Gastroesophageal sphincter (tissue), 4 donors: Measurements from ENCODE around the gene PTPRN2. TPM values are rescaled to one million over a fixed set of nuclear protein-coding genes. Genes with fewer than 3 reads are reported as not detected.

Source experiments
- ATAC-seq: fragments of 150-250 bp; one replicate; pipeline ENCODE4 v1.9.1; 2016; ENCODE audit warnings: mild to moderate bottlenecking, moderate library complexity
- H3K27ac ChIP-seq, 4 donors: fragments of 200-600 bp; sonication (generic) in 3 of 4; 1 replicate in 3 of 4; 2 replicates in 1 of 4; pipeline ENCODE4 v1.5.1; 2016 to 2019
- H3K27me3 ChIP-seq: fragments of 200-600 bp; sonication (generic); one replicate; pipeline ENCODE4 v1.5.1; 2019
- H3K36me3 ChIP-seq, 2 donors: fragments of 200-600 bp; sonication (generic); one replicate each; pipeline ENCODE4 v1.5.1; 2019; ENCODE audit warnings: control low read depth in 1 of 2
- H3K4me1 ChIP-seq, 3 donors: fragments of 200-600 bp; sonication (generic); 1 replicate in 2 of 3; 2 replicates in 1 of 3; pipeline ENCODE4 v1.5.1; 2016 to 2019; ENCODE audit warnings: control low read depth in 2 of 3
- H3K4me3 ChIP-seq, 2 donors: fragments of 200-600 bp; sonication (generic); one replicate each; pipeline ENCODE4 v1.5.1; 2019; ENCODE audit warnings: mild to moderate bottlenecking in 1 of 2, moderate library complexity in 1 of 2
- H3K9me3 ChIP-seq, 3 donors: fragments of 200-600 bp; sonication (generic); one replicate each; pipeline ENCODE4 v1.5.1; 2017 to 2019; ENCODE audit warnings: control low read depth in 2 of 3
- EP300 ChIP-seq: sonication (generic); formaldehyde crosslinking; IDR thresholded peaks from one replicate; pipeline ENCODE4 v1.6.1; 2017; ENCODE audit warnings: antibody characterized with exemption, mild to moderate bottlenecking
- POLR2A ChIP-seq, 2 donors: fragments of 450-650 bp; IDR thresholded peaks; one replicate each; pipeline ENCODE4 v1.6.1; 2017; ENCODE audit warnings: antibody characterized with exemption in 2 of 2, mild to moderate bottlenecking in 2 of 2, moderate library complexity in 1 of 2
- POLR2AphosphoS5 ChIP-seq: sonication (generic); formaldehyde crosslinking; IDR thresholded peaks from one replicate; pipeline ENCODE4 v1.6.1; 2017; ENCODE audit warnings: antibody characterized with exemption
- WGBS, 2 donors: methylation state at CpG; one replicate each; pipeline ENCODE4 v1.1.5; 2018; ENCODE audit warnings: low coverage in 1 of 2; 5-methylcytosine and 5-hydroxymethylcytosine counted together
- total RNA-seq, 4 donors: library from RNA; depleted of rRNA; stranded (reverse); fragments of >200 nt; gene quantifications; one replicate each; pipeline ENCODE4 v1.1.0, GENCODE V29; 2016
- TF ChIP-seq, protein P1 (sequence below), 4 experiments: fragments of 200-600 bp in 2 of 4; fragments of 450-650 bp in 2 of 4; sonication (generic) in 1 of 4; IDR thresholded peaks; one replicate each; pipeline ENCODE4 v1.5.1; 2017 to 2019; ENCODE audit warnings: antibody characterized with exemption in 4 of 4, mild to moderate bottlenecking in 2 of 4, moderate library complexity in 2 of 4

Gene PTPRN2
- total RNA-seq, 4 donors from 2014 or later = 1.7 to 4.7 (median 3.3) TPM

- 82 to 92% methylated on average over 5 to 6 of the region's 6 CpGs for WGBS, 2 donors
- Histone ChIP-seq H3K27me3 (no peaks in the 10 kb centered on the region), H3K36me3 (no peaks in the 10 kb centered on the region), H3K4me3 (no peak overlapping the region), H3K9me3 (no peaks in the 10 kb centered on the region), H3K4me1 (no peaks in the 10 kb centered on the region), H3K27ac (no peak overlapping the region)
- no peak for ATAC-seq
- TF ChIP-seq, protein P1, sequence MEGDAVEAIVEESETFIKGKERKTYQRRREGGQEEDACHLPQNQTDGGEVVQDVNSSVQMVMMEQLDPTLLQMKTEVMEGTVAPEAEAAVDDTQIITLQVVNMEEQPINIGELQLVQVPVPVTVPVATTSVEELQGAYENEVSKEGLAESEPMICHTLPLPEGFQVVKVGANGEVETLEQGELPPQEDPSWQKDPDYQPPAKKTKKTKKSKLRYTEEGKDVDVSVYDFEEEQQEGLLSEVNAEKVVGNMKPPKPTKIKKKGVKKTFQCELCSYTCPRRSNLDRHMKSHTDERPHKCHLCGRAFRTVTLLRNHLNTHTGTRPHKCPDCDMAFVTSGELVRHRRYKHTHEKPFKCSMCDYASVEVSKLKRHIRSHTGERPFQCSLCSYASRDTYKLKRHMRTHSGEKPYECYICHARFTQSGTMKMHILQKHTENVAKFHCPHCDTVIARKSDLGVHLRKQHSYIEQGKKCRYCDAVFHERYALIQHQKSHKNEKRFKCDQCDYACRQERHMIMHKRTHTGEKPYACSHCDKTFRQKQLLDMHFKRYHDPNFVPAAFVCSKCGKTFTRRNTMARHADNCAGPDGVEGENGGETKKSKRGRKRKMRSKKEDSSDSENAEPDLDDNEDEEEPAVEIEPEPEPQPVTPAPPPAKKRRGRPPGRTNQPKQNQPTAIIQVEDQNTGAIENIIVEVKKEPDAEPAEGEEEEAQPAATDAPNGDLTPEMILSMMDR (IDR thresholded peaks at IDR 0.05) = no peak
- TF ChIP-seq POLR2AphosphoS5 = no peak
- TF ChIP-seq POLR2A (IDR thresholded peaks at IDR 0.05) = no peak
- no peak for TF ChIP-seq EP300
Measured at GRCh38 chr7:158620839-158621441, 33.3 kb upstream of the PTPRN2 start.

GRCh38 chr7:158620418-158620817 is 32.8 kb upstream of the PTPRN2 start:
- WGBS, 2 donors = 97 to 100% methylated on average over 5 of the region's 5 CpGs
- H3K4me1 ChIP-seq = no peaks in the 10 kb centered on the region
- H3K4me3 ChIP-seq = no peak overlapping the region
- H3K27me3 ChIP-seq = no peaks in the 10 kb centered on the region
- H3K9me3 ChIP-seq = no peaks in the 10 kb centered on the region
- ATAC-seq = no peak
- TF ChIP-seq POLR2AphosphoS5 (no peak), POLR2A (IDR thresholded peaks at IDR 0.05) (no peak)
- no peak overlapping the region for H3K27ac ChIP-seq
- no peaks in the 10 kb centered on the region for H3K36me3 ChIP-seq

DNA sequence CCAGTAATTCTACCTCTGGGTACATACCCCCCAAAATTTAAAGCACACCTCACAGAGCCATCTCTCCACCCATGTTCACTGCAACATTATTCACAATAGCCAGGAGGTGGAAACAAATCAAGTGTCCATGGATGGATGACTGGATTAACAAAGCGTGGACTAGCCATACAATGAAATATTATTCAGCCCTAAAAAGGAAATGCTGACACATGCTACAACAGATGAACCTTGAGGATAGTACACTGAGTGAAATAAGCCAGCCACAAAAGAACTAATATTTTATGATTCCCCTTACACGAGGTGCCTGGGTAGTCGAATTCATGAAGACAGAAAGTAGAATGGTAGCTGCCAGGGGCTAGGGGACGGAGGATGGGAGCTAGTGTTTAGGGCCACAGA is 31.1 kb upstream of the PTPRN2 start:
- WGBS, 2 donors = 93 to 96% methylated on average over 3 to 4 of the region's 4 CpGs
- no peaks in the 10 kb centered on the region for H3K36me3 ChIP-seq
- H3K9me3 ChIP-seq = no peaks in the 10 kb centered on the region
- no peaks in the 10 kb centered on the region for H3K4me1 ChIP-seq
- no peak for ATAC-seq
- TF ChIP-seq EP300 = no peak
- TF ChIP-seq, protein P1 (IDR thresholded peaks at IDR 0.05) = no peak
- TF ChIP-seq POLR2AphosphoS5 = no peak
- TF ChIP-seq POLR2A (IDR thresholded peaks at IDR 0.05) = no peak
- no peak overlapping the region for H3K4me3 ChIP-seq
- no peaks in the 10 kb centered on the region for H3K27me3 ChIP-seq
- H3K27ac ChIP-seq = no peak overlapping the region

DNA sequence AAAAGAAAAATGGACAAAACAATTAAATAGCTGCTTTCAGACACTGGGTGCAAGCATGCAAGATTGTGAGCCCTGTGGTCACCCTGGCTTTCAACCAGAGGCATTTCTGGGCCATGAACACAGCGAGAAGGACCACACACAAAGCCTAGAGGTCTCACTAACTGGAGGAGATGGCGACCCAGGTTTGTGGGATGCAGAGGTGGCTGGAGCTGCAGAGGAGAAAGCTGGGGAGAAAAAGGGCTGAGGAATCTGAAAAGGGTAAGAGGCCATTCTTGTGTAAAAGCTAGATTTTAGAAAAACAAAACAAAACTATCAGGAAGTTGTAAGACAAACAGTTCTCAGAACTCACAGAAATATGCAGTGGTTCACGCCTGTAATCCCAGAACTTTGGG is 30.1 kb upstream of the PTPRN2 start:
- Histone ChIP-seq H3K27ac (no peak overlapping the region), H3K27me3 (no peaks in the 10 kb centered on the region), H3K4me1 (no peaks in the 10 kb centered on the region), H3K4me3 (no peak overlapping the region), H3K9me3 (no peaks in the 10 kb centered on the region), H3K36me3 (no peaks in the 10 kb centered on the region)
- TF ChIP-seq POLR2AphosphoS5 (no peak), EP300 (no peak), POLR2A (IDR thresholded peaks at IDR 0.05) (no peak)
- TF ChIP-seq, protein P1 (IDR thresholded peaks at IDR 0.05) = no peak
- WGBS, 2 donors = 92 to 100% methylated on average over 1 to 3 of the region's 3 CpGs
- no peak for ATAC-seq

- no peaks in the 10 kb centered on the region for H3K36me3 ChIP-seq
- no peak overlapping the region for H3K4me3 ChIP-seq
- H3K4me1 ChIP-seq = no peaks in the 10 kb centered on the region
- TF ChIP-seq EP300 (no peak), POLR2AphosphoS5 (no peak), POLR2A (IDR thresholded peaks at IDR 0.05) (no peak)
- TF ChIP-seq, protein P1 (IDR thresholded peaks at IDR 0.05) = no peak
- no peak for ATAC-seq
- no peaks in the 10 kb centered on the region for H3K9me3 ChIP-seq
- H3K27ac ChIP-seq = no peak overlapping the region
- 70 to 71% methylated on average over 2 of the region's 2 CpGs for WGBS, 2 donors
- H3K27me3 ChIP-seq = no peaks in the 10 kb centered on the region
Measured at GRCh38 chr7:158616050-158616449, 28.4 kb upstream of the PTPRN2 start.
